Osteocyte (in vitro differentiated cells): Measurements from ENCODE around the gene ACSF3. TPM values are rescaled to one million over a fixed set of nuclear protein-coding genes. Genes with fewer than 3 reads are reported as not detected.

ENCODE experiments used
- DNase-seq: peaks from one replicate; pipeline ENCODE4 v3.0.0; 2021; ENCODE audit warnings: mixed read lengths; ENCODE audit not compliant: unreplicated experiment; ENCODE audit errors: extremely low spot score
- H3K27ac Mint-ChIP-seq: one replicate; pipeline ENCODE4 v1.8.0; 2021; ENCODE audit warnings: mild to moderate bottlenecking, mixed read lengths; ENCODE audit not compliant: unreplicated experiment
- H3K27me3 Mint-ChIP-seq: one replicate; pipeline ENCODE4 v1.8.0; 2021; ENCODE audit warnings: mixed read lengths; ENCODE audit not compliant: unreplicated experiment
- H3K36me3 Mint-ChIP-seq: one replicate; pipeline ENCODE4 v1.8.0; 2021; ENCODE audit warnings: mixed read lengths; ENCODE audit not compliant: unreplicated experiment
- H3K4me1 Mint-ChIP-seq: one replicate; pipeline ENCODE4 v1.8.0; 2021; ENCODE audit warnings: mixed read lengths; ENCODE audit not compliant: unreplicated experiment
- H3K4me3 Mint-ChIP-seq: one replicate; pipeline ENCODE4 v1.8.0; 2021; ENCODE audit warnings: mild to moderate bottlenecking, moderate library complexity, mixed read lengths; ENCODE audit not compliant: unreplicated experiment
- H3K9me3 Mint-ChIP-seq: one replicate; pipeline ENCODE4 v1.8.0; 2021; ENCODE audit warnings: mixed read lengths; ENCODE audit not compliant: unreplicated experiment
- CTCF ChIP-seq: fragments of 200-600 bp; sonication (generic); IDR thresholded peaks from 2 replicates; pipeline ENCODE4 v1.5.0; 2021; ENCODE audit warnings: antibody characterized with exemption, mild to moderate bottlenecking, moderate library complexity
- total RNA-seq: library from RNA; stranded (reverse); gene quantifications from 2 replicates; pipeline ENCODE4 v1.2.1, GENCODE V29; 2021

The ACSF3 gene
- total RNA-seq, 1 donor from 2014 or later: 33.5 TPM

GRCh38 chr16:89123831-89124100 is 30.1 kb downstream of the ACSF3 start:
- Mint-ChIP-seq H3K4me3 (no peak overlapping the region), H3K36me3 (peaks cover 28% of the 10 kb centered on the region), H3K9me3 (peaks cover 2% of the 10 kb centered on the region), H3K27ac (no peak overlapping the region), H3K27me3 (no peaks in the 10 kb centered on the region), H3K4me1 (no peaks in the 10 kb centered on the region)
- DNase-seq: no peak
- no peak for TF ChIP-seq CTCF

- H3K4me1 Mint-ChIP-seq: no peaks in the 10 kb centered on the region
- H3K27ac Mint-ChIP-seq: no peak overlapping the region
- peaks cover 40% of the 10 kb centered on the region for H3K36me3 Mint-ChIP-seq
- no peak for DNase-seq
- no peak for TF ChIP-seq CTCF
- H3K9me3 Mint-ChIP-seq: peaks cover 18% of the 10 kb centered on the region
- H3K27me3 Mint-ChIP-seq: no peaks in the 10 kb centered on the region
- no peak overlapping the region for H3K4me3 Mint-ChIP-seq
Observed at GRCh38 chr16:89129378-89129777, 35.7 kb downstream of the ACSF3 start.

- H3K27ac Mint-ChIP-seq: no peak overlapping the region
- no peak for DNase-seq
- peaks cover 45% of the 10 kb centered on the region for H3K36me3 Mint-ChIP-seq
Observed at GRCh38 chr16:89130448-89130847, 36.8 kb downstream of the ACSF3 start.

GRCh38 chr16:89131783-89132182 is 38.1 kb downstream of the ACSF3 start:
- Mint-ChIP-seq H3K36me3 (peaks cover 42% of the 10 kb centered on the region), H3K27me3 (no peaks in the 10 kb centered on the region), H3K4me1 (no peaks in the 10 kb centered on the region), H3K27ac (no peak overlapping the region), H3K9me3 (peaks cover 18% of the 10 kb centered on the region), H3K4me3 (no peak overlapping the region)
- no peak for TF ChIP-seq CTCF
- no peak for DNase-seq

More at GRCh38 chr16:89130448-89130847, 36.8 kb downstream of the ACSF3 start:
- peaks cover 18% of the 10 kb centered on the region for H3K9me3 Mint-ChIP-seq
- H3K4me1 Mint-ChIP-seq: no peaks in the 10 kb centered on the region
- no peak for TF ChIP-seq CTCF
- no peak overlapping the region for H3K4me3 Mint-ChIP-seq
- H3K27me3 Mint-ChIP-seq: no peaks in the 10 kb centered on the region

GRCh38 chr16:89132194-89133005 is 38.7 kb downstream of the ACSF3 start:
- peaks cover 39% of the 10 kb centered on the region for H3K36me3 Mint-ChIP-seq
- H3K4me1 Mint-ChIP-seq: no peaks in the 10 kb centered on the region
- peaks cover 18% of the 10 kb centered on the region for H3K9me3 Mint-ChIP-seq

More at GRCh38 chr16:89132194-89133005, 38.7 kb downstream of the ACSF3 start:
- no peak overlapping the region for H3K27ac Mint-ChIP-seq
- DNase-seq: no peak
- no peak overlapping the region for H3K4me3 Mint-ChIP-seq
- no peaks in the 10 kb centered on the region for H3K27me3 Mint-ChIP-seq
- no peak for TF ChIP-seq CTCF
